H9 (cell line): ENCODE results near the gene CYSTM1. TPM values are rescaled to one million over a fixed set of nuclear protein-coding genes. Genes with fewer than 3 reads are reported as not detected.

Experiments
- DNase-seq: peaks from one replicate; pipeline ENCODE4 v3.0.0-alpha.2; 2017
- H2AFZ ChIP-seq: one replicate; pipeline ENCODE4 v1.6.1; 2013; ENCODE audit warnings: mild to moderate bottlenecking, low read length, control low read depth, moderate library complexity
- H2AK5ac ChIP-seq: 2 replicates; pipeline ENCODE4 v1.6.1; 2013; ENCODE audit warnings: low read length, control low read depth, mixed read lengths; ENCODE audit not compliant: insufficient read length
- H2BK120ac ChIP-seq: one replicate; pipeline ENCODE4 v1.6.1; 2013; ENCODE audit warnings: low read depth, mild to moderate bottlenecking, low read length, control low read depth, inconsistent platforms; ENCODE audit not compliant: poor library complexity, severe bottlenecking
- H2BK12ac ChIP-seq: 2 replicates; pipeline ENCODE4 v1.6.1; 2013; ENCODE audit warnings: low read length, control low read depth, mixed read lengths, low read depth; ENCODE audit not compliant: insufficient read length
- H2BK15ac ChIP-seq: 2 replicates; pipeline ENCODE4 v1.6.1; 2013; ENCODE audit warnings: low read depth, low read length, control low read depth
- H2BK20ac ChIP-seq: one replicate; pipeline ENCODE4 v1.6.1; 2013; ENCODE audit warnings: low read depth, mild to moderate bottlenecking, low read length, control low read depth, inconsistent platforms; ENCODE audit not compliant: poor library complexity, severe bottlenecking
- H2BK5ac ChIP-seq: 2 replicates; pipeline ENCODE4 v1.6.1; 2013; ENCODE audit warnings: low read length, control low read depth, mixed read lengths; ENCODE audit not compliant: insufficient read length
- H3K14ac ChIP-seq: 2 replicates; pipeline ENCODE4 v1.6.1; 2013; ENCODE audit warnings: low read length, control low read depth; ENCODE audit not compliant: insufficient read depth
- H3K18ac ChIP-seq: 2 replicates; pipeline ENCODE4 v1.6.1; 2013; ENCODE audit warnings: low read depth, mild to moderate bottlenecking, mixed read lengths, low read length, control low read depth; ENCODE audit not compliant: insufficient read length
- H3K23ac ChIP-seq: 2 replicates; pipeline ENCODE4 v1.6.1; 2013; ENCODE audit warnings: low read length, control low read depth, mixed read lengths, low read depth; ENCODE audit not compliant: insufficient read length
- H3K23me2 ChIP-seq: 2 replicates; pipeline ENCODE4 v1.6.1; 2013; ENCODE audit warnings: low read depth, mild to moderate bottlenecking, mixed read lengths, low read length, control low read depth; ENCODE audit not compliant: insufficient read length, poor library complexity, severe bottlenecking
- H3K27ac ChIP-seq: 2 replicates; pipeline ENCODE4 v1.5.1; 2013; ENCODE audit warnings: low read length, control low read depth, mixed read lengths, low read depth; ENCODE audit not compliant: insufficient read length
- H3K27me3 ChIP-seq: 2 replicates; pipeline ENCODE4 v1.6.1; 2013; ENCODE audit warnings: low read length, control low read depth, inconsistent platforms; ENCODE audit not compliant: insufficient read depth
- H3K4ac ChIP-seq: 2 replicates; pipeline ENCODE4 v1.6.1; 2013; ENCODE audit warnings: low read depth, mild to moderate bottlenecking, control low read depth, inconsistent platforms, low read length, moderate library complexity
- H3K4me1 ChIP-seq: 2 replicates; pipeline ENCODE4 v1.6.1; 2013; ENCODE audit warnings: low read length, control low read depth, inconsistent platforms; ENCODE audit not compliant: insufficient read depth
- H3K4me2 ChIP-seq: 2 replicates; pipeline ENCODE4 v1.6.1; 2013; ENCODE audit warnings: low read length, control low read depth, mixed read lengths; ENCODE audit not compliant: insufficient read length, insufficient read depth
- H3K56ac ChIP-seq: 2 replicates; pipeline ENCODE4 v1.6.1; 2013; ENCODE audit warnings: low read depth, mild to moderate bottlenecking, mixed read lengths, low read length, control low read depth; ENCODE audit not compliant: insufficient read length
- H3K79me1 ChIP-seq: 2 replicates; pipeline ENCODE4 v1.6.1; 2013; ENCODE audit warnings: low read depth, mild to moderate bottlenecking, moderate library complexity, low read length, control low read depth, inconsistent platforms; ENCODE audit not compliant: insufficient read depth, poor library complexity, severe bottlenecking
- H3K79me2 ChIP-seq: 2 replicates; pipeline ENCODE4 v1.6.1; 2013; ENCODE audit warnings: low read length, control low read depth, inconsistent platforms; ENCODE audit not compliant: insufficient read depth
- H3K9ac ChIP-seq: 2 replicates; pipeline ENCODE4 v1.6.1; 2013; ENCODE audit warnings: low read length, control low read depth, mixed read lengths; ENCODE audit not compliant: insufficient read length; ENCODE audit errors: extremely low read depth
- H3K9me3 ChIP-seq: one replicate; pipeline ENCODE4 v1.6.1; 2013; ENCODE audit warnings: low read depth, low read length, inconsistent platforms; ENCODE audit not compliant: control insufficient read depth
- H3T11ph ChIP-seq: one replicate; pipeline ENCODE4 v1.6.1; 2013; ENCODE audit warnings: mild to moderate bottlenecking, low read length, control low read depth, inconsistent platforms
- H4K20me1 ChIP-seq: one replicate; pipeline ENCODE4 v1.6.1; 2013; ENCODE audit not compliant: control insufficient read depth, insufficient read length, insufficient read depth
- H4K5ac ChIP-seq: 2 replicates; pipeline ENCODE4 v1.6.1; 2013; ENCODE audit warnings: low read depth, mild to moderate bottlenecking, mixed read lengths, low read length, control low read depth; ENCODE audit not compliant: insufficient read length
- H4K8ac ChIP-seq: replicated peaks from 2 replicates; pipeline ENCODE4 v1.6.1; 2013; ENCODE audit warnings: low read length, control low read depth, mixed read lengths, low read depth; ENCODE audit not compliant: insufficient read length
- H4K91ac ChIP-seq: 2 replicates; pipeline ENCODE4 v1.6.1; 2013; ENCODE audit warnings: low read depth, mild to moderate bottlenecking, moderate library complexity, mixed read lengths, low read length, control low read depth; ENCODE audit not compliant: insufficient read length
- H3K27ac Mint-ChIP-seq, 3 experiments: 2 replicates in 2 of 3; 3 replicates in 1 of 3; pipeline ENCODE4 v1.8.0; 2020 to 2021; ENCODE audit warnings: mixed read lengths in 3 of 3, mild to moderate bottlenecking in 1 of 3, moderate library complexity in 1 of 3
- H3K27me3 Mint-ChIP-seq: 2 replicates; pipeline ENCODE4 v1.8.0; 2021; ENCODE audit warnings: low read depth, mild to moderate bottlenecking, moderate library complexity, mixed read lengths
- H3K36me3 Mint-ChIP-seq, 3 experiments: 2 replicates in 2 of 3; 3 replicates in 1 of 3; pipeline ENCODE4 v1.8.0; 2020 to 2021; ENCODE audit warnings: low read depth in 3 of 3, mixed read lengths in 3 of 3; ENCODE audit not compliant: insufficient read depth in 1 of 3
- H3K4me1 Mint-ChIP-seq, 2 experiments: 2 replicates each; pipeline ENCODE4 v1.8.0; 2020; ENCODE audit warnings: mixed read lengths in 2 of 2
- H3K4me3 Mint-ChIP-seq, 2 experiments: 2 replicates in 1 of 2; 3 replicates in 1 of 2; pipeline ENCODE4 v1.8.0; 2020 to 2021; ENCODE audit warnings: mild to moderate bottlenecking in 2 of 2, mixed read lengths in 2 of 2, moderate library complexity in 1 of 2
- H3K9me3 Mint-ChIP-seq, 2 experiments: 2 replicates in 1 of 2; 3 replicates in 1 of 2; pipeline ENCODE4 v1.8.0; 2020; ENCODE audit warnings: mild to moderate bottlenecking in 2 of 2, mixed read lengths in 2 of 2, moderate library complexity in 1 of 2
- WGBS: extraction: QIAGEN DNeasy Blood & Tissue Kit; methylation state at CpG from one replicate; pipeline ENCODE4 v1.1.7; 2013; ENCODE audit warnings: missing lambda C conversion rate, low lambda C conversion rate, mixed read lengths; ENCODE audit not compliant: insufficient read length; ENCODE audit errors: extremely low coverage; 5-methylcytosine and 5-hydroxymethylcytosine counted together
- total RNA-seq: library from RNA; stranded (reverse); gene quantifications from 2 replicates; pipeline ENCODE4 v1.2.1, GENCODE V29; 2021
- TF ChIP-seq, protein P1 (sequence below): fragments of 200-600 bp; sonication (generic); conservative IDR thresholded peaks from 3 replicates; pipeline ENCODE4 v1.8.0; 2021; ENCODE audit warnings: antibody characterized with exemption, mild to moderate bottlenecking

The CYSTM1 gene
- total RNA-seq, 1 experiment from 2014 or later = 20.6 TPM

DNA sequence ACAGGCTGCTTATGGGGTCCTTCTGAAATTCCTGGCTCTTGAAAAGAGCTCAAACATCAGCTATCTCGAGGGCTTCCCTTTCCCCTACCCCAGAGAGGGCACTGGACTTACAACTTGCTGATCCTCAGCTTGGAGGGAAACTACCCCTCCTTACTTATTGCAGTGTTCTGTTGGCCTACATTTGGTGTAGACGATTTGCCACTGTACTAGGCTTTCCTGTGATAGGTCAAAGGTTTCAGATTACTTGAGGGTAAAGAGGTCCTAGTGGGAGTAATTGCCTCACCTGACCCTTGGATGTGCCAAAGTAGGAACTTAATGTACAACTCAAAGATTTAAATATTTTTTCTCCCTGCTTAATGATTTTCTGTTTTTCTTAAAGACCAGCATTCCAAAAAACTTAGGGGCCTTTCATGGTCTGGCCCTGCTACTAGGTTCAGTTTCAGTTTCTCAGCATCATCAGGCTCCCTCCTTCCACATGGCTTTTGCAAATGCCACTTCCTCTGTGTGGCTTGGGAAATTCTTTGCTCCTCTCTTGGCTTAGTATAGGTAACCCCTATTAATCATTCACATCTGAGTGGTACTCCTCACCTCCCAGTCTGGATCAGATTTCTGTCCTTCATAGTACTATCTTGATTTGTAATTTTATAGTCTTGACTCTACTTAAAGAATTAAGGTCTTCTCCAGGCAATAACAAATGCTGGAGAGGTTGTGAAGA lies 32.4 kb downstream of the CYSTM1 start:
- Histone ChIP-seq H3K79me1 (no peaks in the 10 kb centered on the region), H3K4me1 (peaks cover 4% of the 10 kb centered on the region; the same call in 1 of the 2 replicates), H3K79me2 (no peaks in the 10 kb centered on the region), H3K27ac (no peak overlapping the region), H3K23ac (no peak overlapping the region), H4K20me1 (no peaks in the 10 kb centered on the region), H2BK15ac (no peak overlapping the region), H4K8ac (no peak overlapping the region), H3T11ph (no peak overlapping the region), H2AFZ (no peak overlapping the region), H4K5ac (no peak overlapping the region), H3K4me2 (no peak overlapping the region), H3K23me2 (no peaks in the 10 kb centered on the region), H2BK5ac (no peak overlapping the region), H3K56ac (no peak overlapping the region), H2BK20ac (no peak overlapping the region), H3K4ac (no peak overlapping the region), H2BK120ac (no peak overlapping the region), H4K91ac (no peak overlapping the region), H3K14ac (no peak overlapping the region), H3K18ac (no peak overlapping the region), H3K27me3 (no peaks in the 10 kb centered on the region), H2AK5ac (no peak overlapping the region), H3K9ac (no peak overlapping the region), H3K9me3 (no peaks in the 10 kb centered on the region), H2BK12ac (no peak overlapping the region)
- Mint-ChIP-seq H3K27ac (no peak overlapping the region), H3K4me1 (peaks cover 9% of the 10 kb centered on the region in 2 experiments), H3K27me3 (no peaks in the 10 kb centered on the region), H3K9me3 (no peaks in the 10 kb centered on the region), H3K4me3 (no peak overlapping the region), H3K36me3 (no peaks in the 10 kb centered on the region)
- no CpG with 5 or more reads among the region's 2 CpGs for WGBS
- no peak for DNase-seq
- TF ChIP-seq, protein P1, sequence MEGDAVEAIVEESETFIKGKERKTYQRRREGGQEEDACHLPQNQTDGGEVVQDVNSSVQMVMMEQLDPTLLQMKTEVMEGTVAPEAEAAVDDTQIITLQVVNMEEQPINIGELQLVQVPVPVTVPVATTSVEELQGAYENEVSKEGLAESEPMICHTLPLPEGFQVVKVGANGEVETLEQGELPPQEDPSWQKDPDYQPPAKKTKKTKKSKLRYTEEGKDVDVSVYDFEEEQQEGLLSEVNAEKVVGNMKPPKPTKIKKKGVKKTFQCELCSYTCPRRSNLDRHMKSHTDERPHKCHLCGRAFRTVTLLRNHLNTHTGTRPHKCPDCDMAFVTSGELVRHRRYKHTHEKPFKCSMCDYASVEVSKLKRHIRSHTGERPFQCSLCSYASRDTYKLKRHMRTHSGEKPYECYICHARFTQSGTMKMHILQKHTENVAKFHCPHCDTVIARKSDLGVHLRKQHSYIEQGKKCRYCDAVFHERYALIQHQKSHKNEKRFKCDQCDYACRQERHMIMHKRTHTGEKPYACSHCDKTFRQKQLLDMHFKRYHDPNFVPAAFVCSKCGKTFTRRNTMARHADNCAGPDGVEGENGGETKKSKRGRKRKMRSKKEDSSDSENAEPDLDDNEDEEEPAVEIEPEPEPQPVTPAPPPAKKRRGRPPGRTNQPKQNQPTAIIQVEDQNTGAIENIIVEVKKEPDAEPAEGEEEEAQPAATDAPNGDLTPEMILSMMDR = no peak
